ENCODE results near the gene TCHP. TPM values are rescaled to one million over a fixed set of nuclear protein-coding genes. Genes with fewer than 3 reads are reported as not detected.

TCHP gene
- total and polyA plus RNA-seq, 7 donors, result 12.5 to 42.9 (median 16.0) TPM

DNA sequence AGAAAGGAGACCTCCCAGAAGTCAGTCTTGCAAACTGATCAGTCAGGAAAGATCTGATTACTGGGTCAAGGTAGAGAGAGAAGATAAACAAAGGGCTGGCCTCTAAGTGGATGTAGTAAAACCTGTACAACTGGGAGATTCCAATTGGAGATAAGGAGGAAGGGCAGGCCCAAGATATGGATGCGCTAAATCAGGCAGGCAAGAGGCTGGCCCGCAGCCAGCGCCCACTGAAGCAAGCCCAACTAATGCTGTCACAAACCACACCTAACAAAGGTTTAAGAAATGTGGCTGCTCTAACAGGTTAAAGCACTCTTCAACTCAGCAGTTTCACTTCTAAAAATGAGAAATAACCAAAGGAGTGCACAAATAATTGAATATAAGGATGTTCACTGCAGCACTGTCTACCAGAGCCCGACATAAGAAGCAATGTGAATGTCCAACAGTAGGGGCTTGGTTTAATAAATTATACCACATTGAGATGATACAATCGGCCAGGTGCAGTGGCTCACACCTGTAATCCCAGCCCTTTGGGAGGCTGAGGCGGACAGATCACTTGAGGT is 24.4 kb upstream of the TCHP start:
- no peak overlapping the region for H3K27ac ChIP-seq
- WGBS, 2 donors, result 24 to 51% methylated on average over 6 of the region's 6 CpGs
- H3K4me1 ChIP-seq, result peaks cover 0 to 28% (median 21%) of the 10 kb centered on the region in 4 donors
- intact Hi-C loops (cut with DNase I), result no loop called here
- H3K9me3 ChIP-seq, result no peaks in the 10 kb centered on the region
- TF ChIP-seq POLR2AphosphoS5 (IDR thresholded peaks at IDR 0.05) (no peak), POLR2A (IDR thresholded peaks at IDR 0.05) (no peak), EP300 (IDR thresholded peaks at IDR 0.05) (no peak)
- TF ChIP-seq, protein P1, sequence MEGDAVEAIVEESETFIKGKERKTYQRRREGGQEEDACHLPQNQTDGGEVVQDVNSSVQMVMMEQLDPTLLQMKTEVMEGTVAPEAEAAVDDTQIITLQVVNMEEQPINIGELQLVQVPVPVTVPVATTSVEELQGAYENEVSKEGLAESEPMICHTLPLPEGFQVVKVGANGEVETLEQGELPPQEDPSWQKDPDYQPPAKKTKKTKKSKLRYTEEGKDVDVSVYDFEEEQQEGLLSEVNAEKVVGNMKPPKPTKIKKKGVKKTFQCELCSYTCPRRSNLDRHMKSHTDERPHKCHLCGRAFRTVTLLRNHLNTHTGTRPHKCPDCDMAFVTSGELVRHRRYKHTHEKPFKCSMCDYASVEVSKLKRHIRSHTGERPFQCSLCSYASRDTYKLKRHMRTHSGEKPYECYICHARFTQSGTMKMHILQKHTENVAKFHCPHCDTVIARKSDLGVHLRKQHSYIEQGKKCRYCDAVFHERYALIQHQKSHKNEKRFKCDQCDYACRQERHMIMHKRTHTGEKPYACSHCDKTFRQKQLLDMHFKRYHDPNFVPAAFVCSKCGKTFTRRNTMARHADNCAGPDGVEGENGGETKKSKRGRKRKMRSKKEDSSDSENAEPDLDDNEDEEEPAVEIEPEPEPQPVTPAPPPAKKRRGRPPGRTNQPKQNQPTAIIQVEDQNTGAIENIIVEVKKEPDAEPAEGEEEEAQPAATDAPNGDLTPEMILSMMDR (IDR thresholded peaks at IDR 0.05), result no peak
- H3K4me3 ChIP-seq, result no peak overlapping the region
- H3K36me3 ChIP-seq, result peaks cover 0 to 9% (median 0%) of the 10 kb centered on the region in 4 donors
- no peaks in the 10 kb centered on the region for H3K27me3 ChIP-seq
- no peak for DNase-seq

DNA sequence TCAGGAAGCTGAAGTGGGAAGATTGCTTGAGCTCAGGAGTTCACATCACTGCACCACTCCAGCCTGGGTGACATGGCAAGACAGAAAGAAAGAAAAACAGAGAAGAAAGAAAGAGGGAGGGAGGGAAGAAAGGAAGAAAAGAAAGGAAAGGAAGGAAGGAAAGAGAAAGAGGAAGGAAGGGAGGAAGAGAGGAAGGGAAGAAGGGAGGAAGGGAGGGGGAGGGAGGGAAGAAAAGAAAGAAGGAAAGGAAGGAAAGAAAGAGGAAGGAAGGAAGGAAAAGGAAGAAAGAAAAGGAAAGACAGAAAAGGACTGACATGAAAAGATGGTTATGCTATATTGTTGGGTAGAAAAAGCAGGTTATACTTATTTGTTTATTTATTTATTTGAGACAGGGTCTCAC is 23.7 kb upstream of the TCHP start:
- no peak overlapping the region for H3K4me3 ChIP-seq
- peaks cover 0 to 9% (median 0%) of the 10 kb centered on the region in 4 donors for H3K36me3 ChIP-seq
- intact Hi-C loops (cut with DNase I), result no loop called here
- no peaks in the 10 kb centered on the region for H3K9me3 ChIP-seq
- H3K4me1 ChIP-seq, result peaks cover 0 to 33% (median 25%) of the 10 kb centered on the region in 4 donors
- TF ChIP-seq POLR2A (IDR thresholded peaks at IDR 0.05) (no peak), POLR2AphosphoS5 (IDR thresholded peaks at IDR 0.05) (no peak), EP300 (IDR thresholded peaks at IDR 0.05) (no peak)
- TF ChIP-seq, protein P1 (IDR thresholded peaks at IDR 0.05), result no peak
- H3K27me3 ChIP-seq, result no peaks in the 10 kb centered on the region
- DNase-seq, result no peak
- no peak overlapping the region for H3K27ac ChIP-seq

DNA sequence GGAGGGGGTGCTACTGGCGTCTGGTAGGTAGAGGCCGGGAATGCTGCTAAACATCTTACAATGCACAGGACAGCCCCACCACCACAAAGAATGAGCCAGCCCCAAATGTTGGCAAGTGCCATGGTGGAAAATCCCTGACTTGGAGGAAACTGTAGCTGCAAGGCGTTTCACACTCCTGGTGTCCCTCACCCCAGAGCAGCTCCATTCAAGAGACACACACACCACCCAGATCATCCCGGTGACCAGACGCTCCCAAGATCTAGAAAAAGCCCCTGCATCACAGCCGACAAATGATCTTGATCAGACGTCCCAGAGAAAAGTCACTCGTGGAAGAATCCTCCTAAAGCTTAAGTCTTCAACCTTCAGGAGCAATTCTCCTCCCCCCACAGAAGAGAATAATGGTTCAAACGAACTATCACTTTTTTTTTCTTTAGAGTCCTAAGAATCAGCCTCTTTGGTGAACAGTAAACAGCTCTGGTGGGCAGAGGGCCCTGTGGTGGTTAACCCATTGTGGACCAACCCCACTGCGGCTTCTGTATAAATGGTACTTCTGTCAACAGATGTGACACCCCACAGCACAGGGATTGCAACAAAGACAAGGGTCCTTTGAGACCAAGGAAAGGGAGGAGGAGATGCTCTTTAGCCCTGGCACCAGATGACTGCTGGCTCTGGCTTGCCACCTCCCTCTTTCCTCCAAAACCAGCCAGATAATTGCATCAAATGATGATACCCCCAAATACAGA is 22.4 kb upstream of the TCHP start:
- H3K27ac ChIP-seq, result no peak overlapping the region
- H3K9me3 ChIP-seq, result no peaks in the 10 kb centered on the region
- TF ChIP-seq POLR2AphosphoS5 (IDR thresholded peaks at IDR 0.05) (no peak), POLR2A (IDR thresholded peaks at IDR 0.05) (no peak), EP300 (IDR thresholded peaks at IDR 0.05) (no peak)
- TF ChIP-seq, protein P1 (IDR thresholded peaks at IDR 0.05), result no peak
- H3K4me1 ChIP-seq, result peaks cover 0 to 28% (median 25%) of the 10 kb centered on the region in 4 donors
- intact Hi-C loops (cut with DNase I), result no loop called here
- DNase-seq, result no peak
- H3K36me3 ChIP-seq, result peaks cover 0 to 2% (median 0%) of the 10 kb centered on the region in 4 donors
- WGBS, 2 donors, result 81 to 83% methylated on average over 10 of the region's 10 CpGs
- no peak overlapping the region for H3K4me3 ChIP-seq
- no peaks in the 10 kb centered on the region for H3K27me3 ChIP-seq

DNA sequence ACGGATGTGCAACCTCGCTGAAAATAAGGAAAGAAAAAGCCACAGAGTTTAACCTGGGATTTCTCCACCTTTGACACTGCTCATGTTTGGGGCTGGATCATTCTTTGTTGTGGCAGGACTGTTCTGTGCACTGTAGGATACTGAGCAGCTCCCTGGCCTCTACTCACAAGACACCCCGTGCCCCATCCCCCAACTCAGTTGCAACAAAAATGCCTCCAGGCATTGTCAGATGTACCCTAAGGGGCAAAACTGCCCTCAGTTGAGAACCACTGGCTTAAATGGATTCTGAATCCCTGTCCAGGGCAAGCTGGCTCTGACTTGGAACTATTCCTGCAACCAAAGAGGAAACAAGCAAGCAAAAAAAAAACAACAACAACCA is 21.8 kb upstream of the TCHP start:
- intact Hi-C loops (cut with DNase I), result no loop called here
- TF ChIP-seq POLR2A (IDR thresholded peaks at IDR 0.05) (no peak), EP300 (IDR thresholded peaks at IDR 0.05) (no peak), POLR2AphosphoS5 (IDR thresholded peaks at IDR 0.05) (no peak)
- TF ChIP-seq, protein P1 (IDR thresholded peaks at IDR 0.05), result no peak
- no peaks in the 10 kb centered on the region for H3K36me3 ChIP-seq
- peaks cover 0 to 28% (median 25%) of the 10 kb centered on the region in 4 donors for H3K4me1 ChIP-seq
- no peaks in the 10 kb centered on the region for H3K9me3 ChIP-seq
- H3K4me3 ChIP-seq, result no peak overlapping the region
- H3K27ac ChIP-seq, result no peak overlapping the region
- 89 to 96% methylated on average over 3 of the region's 3 CpGs for WGBS, 2 donors
- H3K27me3 ChIP-seq, result no peaks in the 10 kb centered on the region
- DNase-seq, result no peak

Data from sigmoid colon (tissue), 7 donors.